CD4-positive, alpha-beta memory T cell (primary cell): Measurements from ENCODE around the gene KCTD10. TPM values are rescaled to one million over a fixed set of nuclear protein-coding genes. Genes with fewer than 3 reads are reported as not detected.

Experiments used
- CTCF ChIA-PET: fragments of 350-600 bp; sonication (Branson Sonifier 250); formaldehyde crosslinking; loops from one replicate; lab custom pipeline; 2021; ENCODE audit warnings: inconsistent platforms; ENCODE audit not compliant: partially characterized antibody; lab: Charles Lee
- POLR2A ChIA-PET: fragments of 350-600 bp; sonication (Branson Sonifier 250); formaldehyde crosslinking; loops from one replicate; lab custom pipeline; 2021; ENCODE audit not compliant: partially characterized antibody; lab: Charles Lee
- DNase-seq, 5 donors: peaks; one replicate each; pipeline versions ENCODE4 v3.0.0 to v3.0.0-alpha.2; 2020 to 2022; ENCODE audit warnings: mixed read lengths in 1 of 5
- H3K27ac ChIP-seq: one replicate; pipeline ENCODE4 v1.7.0; 2013; ENCODE audit warnings: low read depth, low read length
- H3K27me3 ChIP-seq: 2 replicates; pipeline ENCODE4 v1.7.0; 2013; ENCODE audit warnings: mild to moderate bottlenecking, low read length, moderate library complexity; ENCODE audit not compliant: insufficient read depth
- H3K36me3 ChIP-seq: 2 replicates; pipeline ENCODE4 v1.7.0; 2013; ENCODE audit warnings: mild to moderate bottlenecking, low read length, moderate library complexity; ENCODE audit not compliant: insufficient read depth
- H3K4me1 ChIP-seq: 2 replicates; pipeline ENCODE4 v1.7.0; 2013; ENCODE audit warnings: mild to moderate bottlenecking, low read length, moderate library complexity; ENCODE audit not compliant: insufficient read depth
- H3K4me3 ChIP-seq, 2 donors: one replicate each; pipeline ENCODE4 v1.7.0; 2013; ENCODE audit warnings: low read length in 2 of 2, mild to moderate bottlenecking in 1 of 2
- H3K9me3 ChIP-seq, 2 donors: one replicate each; pipeline ENCODE4 v1.7.0; 2013; ENCODE audit warnings: low read length in 2 of 2, control low read depth in 1 of 2; ENCODE audit not compliant: control insufficient read depth in 1 of 2
- H3K27ac Mint-ChIP-seq, 7 donors: one replicate each; pipeline ENCODE4 v1.8.0; 2020 to 2021; ENCODE audit warnings: mixed read lengths in 7 of 7, mild to moderate bottlenecking in 6 of 7, inconsistent platforms in 3 of 7, moderate library complexity in 3 of 7
- H3K27me3 Mint-ChIP-seq, 2 donors: one replicate each; pipeline ENCODE4 v1.8.0; 2020 to 2021; ENCODE audit warnings: mixed read lengths in 2 of 2
- H3K36me3 Mint-ChIP-seq, 2 donors: one replicate each; pipeline ENCODE4 v1.8.0; 2020 to 2021; ENCODE audit warnings: mixed read lengths in 2 of 2, inconsistent platforms in 1 of 2, mild to moderate bottlenecking in 1 of 2
- H3K4me1 Mint-ChIP-seq, 4 donors: one replicate each; pipeline ENCODE4 v1.8.0; 2020 to 2021; ENCODE audit warnings: mixed read lengths in 4 of 4, mild to moderate bottlenecking in 1 of 4
- H3K4me3 Mint-ChIP-seq, 8 donors: one replicate each; pipeline ENCODE4 v1.8.0; 2020 to 2021; ENCODE audit warnings: mixed read lengths in 8 of 8, mild to moderate bottlenecking in 7 of 8, moderate library complexity in 6 of 8, inconsistent platforms in 3 of 8
- H3K9me3 Mint-ChIP-seq, 8 donors: one replicate each; pipeline ENCODE4 v1.8.0; 2020 to 2021; ENCODE audit warnings: mixed read lengths in 8 of 8, mild to moderate bottlenecking in 5 of 8, inconsistent platforms in 3 of 8, moderate library complexity in 1 of 8
- intact Hi-C: fragments of 100-400 bp; cut with micrococcal nuclease; formaldehyde crosslinking; loops from one replicate; pipeline ENCODE4 v1.15.1; 2023
- polyA plus RNA-seq, 2 donors: library from polyadenylated mRNA; unstranded; fragments of 300-500 nt; fragmentation: Illumina TruSeq; gene quantifications; one replicate each; pipeline ENCODE4 v1.2.3, GENCODE V29; 2021
- total RNA-seq, 2 experiments: library from RNA; stranded (reverse); gene quantifications; one replicate each; pipeline ENCODE4 v1.2.3, GENCODE V29; 2021

Gene KCTD10
- total and polyA plus RNA-seq, 4 experiments from 2014 or later, result 23.2 to 31.9 (median 27.2) TPM

DNA sequence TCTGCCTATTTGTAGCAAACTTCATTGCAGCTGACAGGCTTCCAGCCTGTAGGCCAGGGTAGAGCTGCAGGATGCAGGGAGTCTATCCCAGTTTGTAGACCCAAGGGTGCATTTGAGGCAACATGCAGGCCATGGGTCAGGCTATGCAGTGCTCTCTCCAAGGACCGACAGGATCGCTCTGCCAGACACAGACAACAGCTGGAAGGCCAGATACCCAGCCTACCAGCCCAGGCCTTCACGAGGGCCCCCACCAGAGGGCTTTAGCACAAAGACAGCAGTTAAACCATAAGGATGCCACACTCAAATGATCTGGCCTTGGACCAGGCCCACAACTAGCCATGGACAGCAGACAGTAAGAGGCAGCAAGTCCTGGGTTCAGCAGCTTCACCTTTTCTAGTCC, 10.3 kb downstream of the KCTD10 start:
- no peaks in the 10 kb centered on the region for H3K27me3 ChIP-seq
- H3K4me1 ChIP-seq, result peaks cover 14% of the 10 kb centered on the region
- H3K36me3 ChIP-seq, result peaks cover 29% of the 10 kb centered on the region
- intact Hi-C loops, result no loop called here
- no peaks in the 10 kb centered on the region for H3K9me3 ChIP-seq
- no peaks in the 10 kb centered on the region for H3K9me3 Mint-ChIP-seq
- peak overlapping the region in 1 of 7 donors; percentile 8 for H3K27ac Mint-ChIP-seq
- H3K36me3 Mint-ChIP-seq, result peaks cover 0 to 46% of the 10 kb centered on the region in 2 donors
- no peaks in the 10 kb centered on the region for H3K27me3 Mint-ChIP-seq
- CTCF ChIA-PET, result no interaction called here
- POLR2A ChIA-PET, result no interaction called here
- no peak overlapping the region for H3K4me3 ChIP-seq
- no peak overlapping the region for H3K27ac ChIP-seq
- no peak overlapping the region for H3K4me3 Mint-ChIP-seq
- peaks cover 29 to 74% (median 45%) of the 10 kb centered on the region in 4 donors for H3K4me1 Mint-ChIP-seq
- no peak for DNase-seq

GRCh38 chr12:109466305-109466704, 10.8 kb downstream of the KCTD10 start:
- H3K4me3 ChIP-seq, result no peak overlapping the region
- no peak overlapping the region for H3K27ac ChIP-seq
- DNase-seq, result no peak
- no peaks in the 10 kb centered on the region for H3K27me3 Mint-ChIP-seq
- peaks cover 29% of the 10 kb centered on the region for H3K36me3 ChIP-seq
- H3K36me3 Mint-ChIP-seq, result peaks cover 0 to 46% of the 10 kb centered on the region in 2 donors
- H3K9me3 Mint-ChIP-seq, result no peaks in the 10 kb centered on the region
- CTCF ChIA-PET, result no interaction called here
- no peaks in the 10 kb centered on the region for H3K9me3 ChIP-seq
- H3K4me3 Mint-ChIP-seq, result no peak overlapping the region
- H3K4me1 ChIP-seq, result peaks cover 14% of the 10 kb centered on the region
- POLR2A ChIA-PET, result no interaction called here
- intact Hi-C loops, result no loop called here
- H3K4me1 Mint-ChIP-seq, result peaks cover 31 to 79% (median 48%) of the 10 kb centered on the region in 4 donors
- peak overlapping the region in 2 of 7 donors; percentile 8 to 32 for H3K27ac Mint-ChIP-seq
- no peaks in the 10 kb centered on the region for H3K27me3 ChIP-seq

DNA sequence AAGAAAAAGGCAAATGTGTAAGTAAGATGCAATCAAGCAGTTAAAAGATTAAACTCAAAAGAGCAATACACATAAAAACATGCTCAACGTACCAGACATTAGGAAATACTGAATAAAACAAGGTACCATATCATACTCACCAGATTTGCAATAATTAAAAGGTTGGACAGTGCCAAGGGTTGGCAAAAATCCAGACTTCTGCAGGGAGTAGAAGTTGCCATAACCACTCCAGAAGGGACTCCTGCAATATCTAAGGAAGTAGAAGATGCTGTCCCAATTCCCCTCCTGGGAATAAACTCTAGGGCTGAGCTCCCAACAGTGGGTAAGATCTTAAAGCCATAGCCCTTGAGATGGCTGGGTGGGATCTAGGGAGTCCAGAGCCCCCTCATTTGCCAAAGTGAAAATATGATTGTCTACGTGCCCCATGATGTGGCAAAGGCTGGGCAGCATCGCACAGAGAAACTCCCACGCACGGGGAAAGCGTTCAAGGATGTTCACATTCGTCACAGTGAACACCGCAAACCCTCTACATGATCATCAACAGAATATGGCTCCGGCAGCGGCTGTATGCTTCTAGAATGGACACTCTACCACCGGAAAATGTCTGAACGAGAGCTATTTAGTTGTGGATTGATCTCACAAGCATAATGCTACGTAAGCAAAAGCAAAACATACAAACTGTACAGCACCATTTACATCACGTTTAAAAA, 12.3 kb downstream of the KCTD10 start:
- POLR2A ChIA-PET, result interaction anchor here (2.8 kb wide), 1 partner anchor 12 kb away, joined by 7 read pairs; the partner anchor contains the start of genes KCTD10 and UBE3B
- Mint-ChIP-seq H3K36me3 (peaks cover 0 to 40% of the 10 kb centered on the region in 2 donors), H3K4me1 (peaks cover 24 to 67% (median 39%) of the 10 kb centered on the region in 4 donors), H3K4me3 (no peak overlapping the region), H3K27me3 (no peaks in the 10 kb centered on the region), H3K27ac (peak overlapping the region in 1 of 7 donors; percentile 42), H3K9me3 (no peaks in the 10 kb centered on the region)
- CTCF ChIA-PET, result interaction anchor here (0.7 to 1.0 kb wide), 2 partner anchors 32 to 36 kb away, joined by 3 read pairs; no protein-coding TSS in a partner anchor
- no peak for DNase-seq
- intact Hi-C loops, result no loop called here
- Histone ChIP-seq H3K4me1 (peaks cover 14% of the 10 kb centered on the region), H3K9me3 (no peaks in the 10 kb centered on the region), H3K36me3 (peaks cover 29% of the 10 kb centered on the region), H3K27me3 (no peaks in the 10 kb centered on the region), H3K27ac (no peak overlapping the region), H3K4me3 (no peak overlapping the region)

- peak overlapping the region in 2 of 7 donors; percentile 42 to 57 for H3K27ac Mint-ChIP-seq
- peaks cover 24% of the 10 kb centered on the region for H3K36me3 ChIP-seq
- no peaks in the 10 kb centered on the region for H3K27me3 ChIP-seq
- no peaks in the 10 kb centered on the region for H3K9me3 Mint-ChIP-seq
- H3K27me3 Mint-ChIP-seq, result no peaks in the 10 kb centered on the region
- peaks cover 22 to 62% (median 38%) of the 10 kb centered on the region in 4 donors for H3K4me1 Mint-ChIP-seq
- POLR2A ChIA-PET, result interaction anchor here (2.8 kb wide), 1 partner anchor 13 kb away, joined by 7 read pairs; the partner anchor contains the start of genes KCTD10 and UBE3B
- CTCF ChIA-PET, result interaction anchor here (1.2 to 1.3 kb wide), 2 partner anchors 31 to 36 kb away, joined by 3 to 7 read pairs; no protein-coding TSS in a partner anchor
- intact Hi-C loops, result no loop called here
- DNase-seq, result no peak
- H3K27ac ChIP-seq, result no peak overlapping the region
- peaks cover 14% of the 10 kb centered on the region for H3K4me1 ChIP-seq
- H3K4me3 ChIP-seq, result no peak overlapping the region
- H3K9me3 ChIP-seq, result no peaks in the 10 kb centered on the region
- peaks cover 7 to 46% of the 10 kb centered on the region in 2 donors for H3K36me3 Mint-ChIP-seq
- peak overlapping the region in 1 of 8 donors; percentile 41 for H3K4me3 Mint-ChIP-seq
Observed at GRCh38 chr12:109463756-109464155, 13.3 kb downstream of the KCTD10 start.

DNA sequence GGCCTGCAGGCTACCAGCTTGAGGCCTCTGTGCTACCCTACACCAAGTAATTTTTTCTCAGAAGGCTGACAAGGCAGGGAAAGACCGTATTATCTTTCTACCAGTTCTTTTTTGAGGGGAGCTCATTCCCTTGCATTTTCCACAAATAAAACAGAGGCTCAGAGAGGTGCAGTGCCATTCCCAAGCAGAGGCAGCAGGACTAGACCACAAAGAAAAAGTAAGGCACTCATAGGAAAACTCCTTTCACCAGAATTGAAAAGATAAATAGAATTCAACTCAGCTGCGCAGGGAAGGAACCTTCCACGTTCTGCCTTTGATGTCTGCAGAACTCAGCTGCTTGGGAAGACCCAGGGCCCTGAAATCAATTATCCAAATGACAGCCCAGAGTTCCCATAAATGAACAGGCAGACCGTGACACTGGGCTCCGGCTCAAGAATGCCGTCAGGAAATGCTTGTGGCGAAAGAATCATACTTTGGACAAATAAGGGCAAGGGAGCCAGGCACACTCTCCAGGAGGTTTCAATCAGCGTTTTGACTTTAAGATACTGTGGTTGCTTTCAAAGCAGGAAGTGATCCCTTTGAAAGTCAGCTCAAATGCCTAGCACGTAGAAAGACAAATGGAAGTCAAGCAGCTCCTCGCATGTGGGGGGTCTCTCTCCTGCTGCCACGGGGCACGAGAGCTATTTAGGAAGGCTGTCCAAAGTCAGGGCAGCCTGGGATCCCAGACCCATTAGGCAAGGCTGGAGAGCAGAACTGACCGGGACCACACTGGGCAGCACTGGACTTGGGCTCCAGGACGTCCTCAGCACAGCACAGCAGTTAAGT, 14.0 kb downstream of the KCTD10 start:
- CTCF ChIA-PET, result interaction anchor here (1.2 to 1.3 kb wide), 2 partner anchors 31 to 35 kb away, joined by 3 to 7 read pairs; no protein-coding TSS in a partner anchor
- H3K9me3 Mint-ChIP-seq, result no peaks in the 10 kb centered on the region
- peak overlapping the region in 4 of 8 donors; percentile 7 to 41 (median 25) for H3K4me3 Mint-ChIP-seq
- DNase-seq, result no peak
- H3K27me3 Mint-ChIP-seq, result no peaks in the 10 kb centered on the region
- peaks cover 20% of the 10 kb centered on the region for H3K36me3 ChIP-seq
- H3K9me3 ChIP-seq, result no peaks in the 10 kb centered on the region
- peaks cover 14% of the 10 kb centered on the region for H3K4me1 ChIP-seq
- no peaks in the 10 kb centered on the region for H3K27me3 ChIP-seq
- H3K27ac ChIP-seq, result no peak overlapping the region
- H3K36me3 Mint-ChIP-seq, result peaks cover 11 to 45% of the 10 kb centered on the region in 2 donors
- H3K4me3 ChIP-seq, result no peak overlapping the region
- intact Hi-C loops, result no loop called here
- POLR2A ChIA-PET, result interaction anchor here (2.8 kb wide), 1 partner anchor 14 kb away, joined by 7 read pairs; the partner anchor contains the start of genes KCTD10 and UBE3B
- peaks cover 19 to 61% (median 38%) of the 10 kb centered on the region in 4 donors for H3K4me1 Mint-ChIP-seq
- H3K27ac Mint-ChIP-seq, result peak overlapping the region in 6 of 7 donors; percentile 9 to 63 (median 44)

DNA sequence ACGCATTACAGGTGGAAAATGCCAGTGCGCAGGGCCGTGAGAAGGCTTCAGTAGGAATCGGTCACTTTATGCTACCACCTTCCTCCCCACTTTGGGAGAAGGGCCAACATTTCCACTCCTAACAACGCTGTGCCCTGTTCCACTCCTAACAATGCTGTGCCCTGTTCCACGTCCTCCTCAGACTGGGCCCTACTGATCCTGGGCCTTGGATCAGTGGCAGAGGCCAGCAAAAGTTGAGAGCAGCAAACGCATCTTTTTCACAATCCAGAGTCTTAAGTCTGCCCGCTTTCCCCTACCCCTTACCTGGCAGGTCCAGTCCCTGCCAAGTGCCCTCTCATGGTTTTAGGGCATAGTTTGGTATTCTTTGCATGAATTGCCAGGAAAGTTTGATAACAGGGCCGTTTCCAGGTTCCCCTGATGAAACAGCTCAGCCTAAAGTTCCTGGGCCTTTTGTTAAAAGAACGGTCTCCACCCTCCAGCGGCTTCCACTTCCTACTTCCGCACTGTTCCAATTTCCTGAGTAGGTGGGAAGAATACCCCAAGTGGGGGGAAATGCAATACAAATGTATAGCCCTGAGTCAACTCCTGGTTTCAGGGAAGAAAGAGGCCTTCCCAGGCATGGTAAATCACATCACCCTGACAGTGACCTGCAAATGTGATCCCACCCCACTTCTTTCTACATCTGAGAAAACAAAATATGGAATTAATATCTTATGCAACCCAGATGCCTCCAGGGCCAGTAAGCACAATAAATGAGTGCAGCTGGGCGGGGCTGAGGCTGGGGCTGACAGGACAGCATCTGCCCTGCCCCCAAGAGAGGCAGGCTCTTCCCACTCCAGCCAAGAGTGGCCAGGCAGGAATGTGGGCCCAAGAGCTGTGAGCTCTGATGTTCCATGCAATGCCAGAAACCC, 15.0 kb downstream of the KCTD10 start:
- ChIA-PET CTCF (interaction anchor here (0.6 to 1.3 kb wide), 3 partner anchors 30 to 319 kb away, joined by 3 to 7 read pairs (median 3); no protein-coding TSS in a partner anchor), POLR2A (interaction anchor here (2.8 kb wide), 1 partner anchor 15 kb away, joined by 7 read pairs; the partner anchor contains the start of genes KCTD10 and UBE3B)
- Histone ChIP-seq H3K27ac (no peak overlapping the region), H3K9me3 (no peaks in the 10 kb centered on the region), H3K27me3 (no peaks in the 10 kb centered on the region), H3K36me3 (peaks cover 21% of the 10 kb centered on the region), H3K4me3 (no peak overlapping the region), H3K4me1 (peaks cover 14% of the 10 kb centered on the region)
- no peaks in the 10 kb centered on the region for H3K9me3 Mint-ChIP-seq
- peaks cover 21 to 51% of the 10 kb centered on the region in 2 donors for H3K36me3 Mint-ChIP-seq
- DNase-seq, result no peak
- no peak overlapping the region for H3K4me3 Mint-ChIP-seq
- H3K27me3 Mint-ChIP-seq, result no peaks in the 10 kb centered on the region
- H3K27ac Mint-ChIP-seq, result peak overlapping the region in 2 of 7 donors; percentile 32 to 57
- intact Hi-C loops, result no loop called here
- peaks cover 19 to 54% (median 38%) of the 10 kb centered on the region in 4 donors for H3K4me1 Mint-ChIP-seq
